Testis (tissue), 2 donors: ENCODE data around the gene RTL1.

ENCODE experiments used
- POLR2A ChIP-seq: fragments of 450-650 bp; IDR thresholded peaks from one replicate; pipeline ENCODE4 v1.6.1; 2017; ENCODE audit warnings: antibody characterized with exemption, mild to moderate bottlenecking, moderate library complexity
- TF ChIP-seq, protein P1 (sequence below), 3 experiments: fragments of 450-650 bp in 2 of 3; fragments of 200-600 bp in 1 of 3; sonication (generic) in 1 of 3; IDR thresholded peaks; one replicate each; pipeline ENCODE4 v1.5.1; 2016 to 2019; ENCODE audit warnings: antibody characterized with exemption in 3 of 3, mild to moderate bottlenecking in 2 of 3, moderate library complexity in 1 of 3

DNA sequence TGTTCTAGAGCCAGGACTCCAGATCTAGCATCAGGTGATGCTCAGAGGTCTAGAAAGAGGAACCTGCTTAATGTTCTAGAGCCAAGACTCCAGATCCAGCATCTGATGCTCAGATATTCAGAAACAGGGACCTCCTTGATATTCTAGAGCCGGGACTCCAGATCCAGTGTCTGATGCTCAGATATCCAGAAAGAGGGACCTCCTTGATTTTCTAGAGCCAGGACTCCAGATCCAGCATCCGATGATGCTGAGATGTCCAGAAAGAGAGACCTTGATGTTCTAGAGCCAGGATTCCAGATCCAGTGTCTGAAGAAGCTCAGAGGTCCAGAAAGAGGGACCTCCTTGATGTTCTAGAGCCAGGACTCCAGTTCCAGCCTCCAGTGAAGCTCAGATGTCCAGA is 40.7 kb downstream of the RTL1 start:
- TF ChIP-seq, protein P1, sequence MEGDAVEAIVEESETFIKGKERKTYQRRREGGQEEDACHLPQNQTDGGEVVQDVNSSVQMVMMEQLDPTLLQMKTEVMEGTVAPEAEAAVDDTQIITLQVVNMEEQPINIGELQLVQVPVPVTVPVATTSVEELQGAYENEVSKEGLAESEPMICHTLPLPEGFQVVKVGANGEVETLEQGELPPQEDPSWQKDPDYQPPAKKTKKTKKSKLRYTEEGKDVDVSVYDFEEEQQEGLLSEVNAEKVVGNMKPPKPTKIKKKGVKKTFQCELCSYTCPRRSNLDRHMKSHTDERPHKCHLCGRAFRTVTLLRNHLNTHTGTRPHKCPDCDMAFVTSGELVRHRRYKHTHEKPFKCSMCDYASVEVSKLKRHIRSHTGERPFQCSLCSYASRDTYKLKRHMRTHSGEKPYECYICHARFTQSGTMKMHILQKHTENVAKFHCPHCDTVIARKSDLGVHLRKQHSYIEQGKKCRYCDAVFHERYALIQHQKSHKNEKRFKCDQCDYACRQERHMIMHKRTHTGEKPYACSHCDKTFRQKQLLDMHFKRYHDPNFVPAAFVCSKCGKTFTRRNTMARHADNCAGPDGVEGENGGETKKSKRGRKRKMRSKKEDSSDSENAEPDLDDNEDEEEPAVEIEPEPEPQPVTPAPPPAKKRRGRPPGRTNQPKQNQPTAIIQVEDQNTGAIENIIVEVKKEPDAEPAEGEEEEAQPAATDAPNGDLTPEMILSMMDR (IDR thresholded peaks at IDR 0.05), result no peak
- no peak for TF ChIP-seq POLR2A
